Tibial nerve (tissue), 3 donors: Measurements from ENCODE around the gene LBHD1.

Experiments used
- POLR2A ChIP-seq, 2 donors: fragments of 450-650 bp; IDR thresholded peaks; one replicate each; pipeline ENCODE4 v1.6.1; 2017; ENCODE audit warnings: antibody characterized with exemption in 2 of 2, mild to moderate bottlenecking in 2 of 2, moderate library complexity in 2 of 2
- TF ChIP-seq, protein P1 (sequence below), 5 experiments: fragments of 200-600 bp in 3 of 5; fragments of 450-650 bp in 2 of 5; sonication (generic) in 3 of 5; IDR thresholded peaks; one replicate each; pipeline ENCODE4 v1.5.1; 2016 to 2019; ENCODE audit warnings: antibody characterized with exemption in 5 of 5, mild to moderate bottlenecking in 3 of 5, moderate library complexity in 2 of 5

DNA sequence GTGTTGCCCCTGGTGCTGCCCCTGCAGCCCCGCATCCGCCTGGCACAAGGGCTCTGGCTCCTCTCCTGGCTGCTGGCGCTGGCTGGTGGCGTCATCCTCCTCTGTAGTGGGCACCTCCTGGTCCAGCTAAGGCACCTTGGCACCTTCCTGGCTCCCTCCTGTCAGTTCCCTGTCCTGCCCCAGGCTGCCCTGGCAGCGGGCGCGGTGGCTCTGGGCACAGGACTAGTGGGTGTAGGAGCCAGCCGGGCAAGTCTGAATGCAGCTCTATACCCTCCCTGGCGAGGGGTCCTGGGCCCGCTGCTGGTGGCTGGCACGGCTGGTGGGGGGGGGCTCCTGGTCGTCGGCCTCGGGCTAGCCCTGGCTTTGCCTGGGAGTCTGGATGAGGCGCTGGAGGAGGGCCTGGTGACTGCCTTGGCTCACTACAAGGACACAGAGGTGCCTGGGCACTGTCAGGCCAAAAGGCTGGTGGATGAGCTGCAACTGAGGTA is 58.7 kb downstream of the LBHD1 start:
- TF ChIP-seq POLR2A (IDR thresholded peaks at IDR 0.05), result no peak
- TF ChIP-seq, protein P1, sequence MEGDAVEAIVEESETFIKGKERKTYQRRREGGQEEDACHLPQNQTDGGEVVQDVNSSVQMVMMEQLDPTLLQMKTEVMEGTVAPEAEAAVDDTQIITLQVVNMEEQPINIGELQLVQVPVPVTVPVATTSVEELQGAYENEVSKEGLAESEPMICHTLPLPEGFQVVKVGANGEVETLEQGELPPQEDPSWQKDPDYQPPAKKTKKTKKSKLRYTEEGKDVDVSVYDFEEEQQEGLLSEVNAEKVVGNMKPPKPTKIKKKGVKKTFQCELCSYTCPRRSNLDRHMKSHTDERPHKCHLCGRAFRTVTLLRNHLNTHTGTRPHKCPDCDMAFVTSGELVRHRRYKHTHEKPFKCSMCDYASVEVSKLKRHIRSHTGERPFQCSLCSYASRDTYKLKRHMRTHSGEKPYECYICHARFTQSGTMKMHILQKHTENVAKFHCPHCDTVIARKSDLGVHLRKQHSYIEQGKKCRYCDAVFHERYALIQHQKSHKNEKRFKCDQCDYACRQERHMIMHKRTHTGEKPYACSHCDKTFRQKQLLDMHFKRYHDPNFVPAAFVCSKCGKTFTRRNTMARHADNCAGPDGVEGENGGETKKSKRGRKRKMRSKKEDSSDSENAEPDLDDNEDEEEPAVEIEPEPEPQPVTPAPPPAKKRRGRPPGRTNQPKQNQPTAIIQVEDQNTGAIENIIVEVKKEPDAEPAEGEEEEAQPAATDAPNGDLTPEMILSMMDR (IDR thresholded peaks at IDR 0.05), result no peak
